WTC11 (cell line): ENCODE measurements around the gene PDE4B. TPM values are rescaled to one million over a fixed set of nuclear protein-coding genes. Genes with fewer than 3 reads are reported as not detected.

Source experiments
- ATAC-seq: fragments of 200-7000 bp; cut with Tn5 transposase; 2 replicates; pipeline ENCODE4 v1.10.0; 2021; ENCODE audit warnings: mild to moderate bottlenecking, moderate library complexity
- CTCF ChIA-PET: fragments of 300-600 bp; sonication (Branson Sonifier 250); formaldehyde crosslinking; loops from one replicate; lab custom pipeline; 2021; ENCODE audit warnings: antibody characterized with exemption; lab: Charles Lee
- POLR2A ChIA-PET: fragments of 350-600 bp; sonication (Branson Sonifier 250); formaldehyde crosslinking; loops from one replicate; lab custom pipeline; 2021; ENCODE audit warnings: antibody characterized with exemption; lab: Charles Lee
- DNase-seq: peaks from one replicate; pipeline ENCODE4 v3.0.0; 2021; ENCODE audit warnings: low spot score
- H3K27ac Mint-ChIP-seq: 2 replicates; pipeline ENCODE4 v1.8.0; 2021; ENCODE audit warnings: mixed read lengths
- H3K27me3 Mint-ChIP-seq: 2 replicates; pipeline ENCODE4 v1.8.0; 2021; ENCODE audit warnings: low read depth, mild to moderate bottlenecking, moderate library complexity, mixed read lengths
- H3K36me3 Mint-ChIP-seq: 2 replicates; pipeline ENCODE4 v1.8.0; 2021; ENCODE audit warnings: mixed read lengths
- H3K4me1 Mint-ChIP-seq: 2 replicates; pipeline ENCODE4 v1.8.0; 2022; ENCODE audit warnings: mixed read lengths
- H3K4me3 Mint-ChIP-seq: 2 replicates; pipeline ENCODE4 v1.8.0; 2021; ENCODE audit warnings: mild to moderate bottlenecking, moderate library complexity, mixed read lengths
- H3K9me3 Mint-ChIP-seq: 2 replicates; pipeline ENCODE4 v1.8.0; 2021; ENCODE audit warnings: mixed read lengths
- E2F1 ChIP-seq: sonication (generic); formaldehyde crosslinking; IDR thresholded peaks from 2 replicates; pipeline ENCODE4 v1.8.0; 2022; ENCODE audit warnings: mild to moderate bottlenecking, missing genetic modification reagents
- EMX1 ChIP-seq: fragments of 250-450 bp; sonication (Bioruptor Pico); IDR thresholded peaks from 2 replicates; pipeline ENCODE4 v1.8.0; 2021; ENCODE audit warnings: mild to moderate bottlenecking
- GRHL2 ChIP-seq: fragments of 250-450 bp; sonication (Bioruptor Pico); IDR thresholded peaks from 2 replicates; pipeline ENCODE4 v1.8.0; 2022; ENCODE audit warnings: mild to moderate bottlenecking, moderate library complexity; ENCODE audit not compliant: insufficient replicate concordance, severe bottlenecking
- JUN ChIP-seq: sonication (generic); formaldehyde crosslinking; IDR thresholded peaks from 2 replicates; pipeline ENCODE4 v1.8.0; 2023; ENCODE audit warnings: mild to moderate bottlenecking, missing genetic modification reagents
- NFATC4 ChIP-seq: fragments of 250-450 bp; sonication (Bioruptor Pico); IDR thresholded peaks from 2 replicates; pipeline ENCODE4 v1.9.0; 2021; ENCODE audit warnings: mild to moderate bottlenecking
- NFYB ChIP-seq: sonication (generic); formaldehyde crosslinking; conservative IDR thresholded peaks from 2 replicates; pipeline ENCODE4 v1.8.0; 2022; ENCODE audit warnings: low read depth, missing genetic modification reagents
- NR1H2 ChIP-seq: sonication (generic); formaldehyde crosslinking; IDR thresholded peaks from 2 replicates; pipeline ENCODE4 v1.9.0; 2021; ENCODE audit warnings: mild to moderate bottlenecking, moderate library complexity, missing genetic modification reagents
- RELA ChIP-seq: sonication (generic); formaldehyde crosslinking; IDR thresholded peaks from 2 replicates; pipeline ENCODE4 v1.8.1; 2022; ENCODE audit warnings: missing genetic modification reagents, mild to moderate bottlenecking, borderline replicate concordance
- STAT6 ChIP-seq: sonication (generic); formaldehyde crosslinking; conservative IDR thresholded peaks from 2 replicates; pipeline ENCODE4 v1.8.1; 2023; ENCODE audit warnings: mild to moderate bottlenecking, low read depth, missing genetic modification reagents, moderate library complexity
- ZNF232 ChIP-seq: sonication (generic); formaldehyde crosslinking; IDR thresholded peaks from 2 replicates; pipeline ENCODE4 v1.8.0; 2022; ENCODE audit warnings: mild to moderate bottlenecking, missing genetic modification reagents
- ZNF263 ChIP-seq: sonication (generic); formaldehyde crosslinking; IDR thresholded peaks from 2 replicates; pipeline ENCODE4 v1.8.1; 2022; ENCODE audit warnings: low read depth, mild to moderate bottlenecking, moderate library complexity, missing genetic modification reagents
- ZNF423 ChIP-seq: fragments of 250-450 bp; sonication (Bioruptor Pico); IDR thresholded peaks from 2 replicates; pipeline ENCODE4 v2.1.2; 2022; ENCODE audit warnings: mild to moderate bottlenecking, moderate library complexity
- total RNA-seq: library from RNA; stranded (reverse); gene quantifications from 3 replicates; pipeline ENCODE4 v1.2.3, GENCODE V29; 2021
- TF ChIP-seq, protein P1 (sequence below): sonication (generic); formaldehyde crosslinking; IDR thresholded peaks from 2 replicates; pipeline ENCODE4 v1.8.1; 2023; ENCODE audit warnings: mild to moderate bottlenecking, missing genetic modification reagents
- TF ChIP-seq, protein P2 (sequence below): fragments of 250-450 bp; sonication (Bioruptor Pico); IDR thresholded peaks from 2 replicates; pipeline ENCODE4 v1.9.0; 2021; ENCODE audit warnings: mild to moderate bottlenecking
- TF ChIP-seq, protein P3 (sequence below): sonication (generic); formaldehyde crosslinking; IDR thresholded peaks from 2 replicates; pipeline ENCODE4 v1.8.0; 2022; ENCODE audit warnings: missing genetic modification reagents
- TF ChIP-seq, protein P4 (sequence below): sonication (generic); formaldehyde crosslinking; IDR thresholded peaks from 2 replicates; pipeline ENCODE4 v1.8.1; 2022; ENCODE audit warnings: low read depth, mild to moderate bottlenecking, moderate library complexity, missing genetic modification reagents, borderline replicate concordance

Gene PDE4B
- total RNA-seq, 1 experiment from 2014 or later: 8.0 TPM

- H3K36me3 Mint-ChIP-seq: peaks cover 25% of the 10 kb centered on the region
- ChIA-PET POLR2A (interaction anchor here (0.6 kb wide), 1 partner anchor 371 kb away, joined by 3 read pairs; no protein-coding TSS in a partner anchor), CTCF (no interaction called here)
- ATAC-seq: no peak
- TF ChIP-seq NFATC4 (CRISPR knock-in tag): no peak
- no peak for TF ChIP-seq ZNF423 (CRISPR knock-in tag)
- TF ChIP-seq E2F1: no peak
- TF ChIP-seq NR1H2 (CRISPR knock-in tag): no peak
- TF ChIP-seq, protein P1, sequence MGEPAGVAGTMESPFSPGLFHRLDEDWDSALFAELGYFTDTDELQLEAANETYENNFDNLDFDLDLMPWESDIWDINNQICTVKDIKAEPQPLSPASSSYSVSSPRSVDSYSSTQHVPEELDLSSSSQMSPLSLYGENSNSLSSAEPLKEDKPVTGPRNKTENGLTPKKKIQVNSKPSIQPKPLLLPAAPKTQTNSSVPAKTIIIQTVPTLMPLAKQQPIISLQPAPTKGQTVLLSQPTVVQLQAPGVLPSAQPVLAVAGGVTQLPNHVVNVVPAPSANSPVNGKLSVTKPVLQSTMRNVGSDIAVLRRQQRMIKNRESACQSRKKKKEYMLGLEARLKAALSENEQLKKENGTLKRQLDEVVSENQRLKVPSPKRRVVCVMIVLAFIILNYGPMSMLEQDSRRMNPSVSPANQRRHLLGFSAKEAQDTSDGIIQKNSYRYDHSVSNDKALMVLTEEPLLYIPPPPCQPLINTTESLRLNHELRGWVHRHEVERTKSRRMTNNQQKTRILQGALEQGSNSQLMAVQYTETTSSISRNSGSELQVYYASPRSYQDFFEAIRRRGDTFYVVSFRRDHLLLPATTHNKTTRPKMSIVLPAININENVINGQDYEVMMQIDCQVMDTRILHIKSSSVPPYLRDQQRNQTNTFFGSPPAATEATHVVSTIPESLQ: no peak
- TF ChIP-seq GRHL2 (CRISPR knock-in tag): no peak
- TF ChIP-seq, protein P2, sequence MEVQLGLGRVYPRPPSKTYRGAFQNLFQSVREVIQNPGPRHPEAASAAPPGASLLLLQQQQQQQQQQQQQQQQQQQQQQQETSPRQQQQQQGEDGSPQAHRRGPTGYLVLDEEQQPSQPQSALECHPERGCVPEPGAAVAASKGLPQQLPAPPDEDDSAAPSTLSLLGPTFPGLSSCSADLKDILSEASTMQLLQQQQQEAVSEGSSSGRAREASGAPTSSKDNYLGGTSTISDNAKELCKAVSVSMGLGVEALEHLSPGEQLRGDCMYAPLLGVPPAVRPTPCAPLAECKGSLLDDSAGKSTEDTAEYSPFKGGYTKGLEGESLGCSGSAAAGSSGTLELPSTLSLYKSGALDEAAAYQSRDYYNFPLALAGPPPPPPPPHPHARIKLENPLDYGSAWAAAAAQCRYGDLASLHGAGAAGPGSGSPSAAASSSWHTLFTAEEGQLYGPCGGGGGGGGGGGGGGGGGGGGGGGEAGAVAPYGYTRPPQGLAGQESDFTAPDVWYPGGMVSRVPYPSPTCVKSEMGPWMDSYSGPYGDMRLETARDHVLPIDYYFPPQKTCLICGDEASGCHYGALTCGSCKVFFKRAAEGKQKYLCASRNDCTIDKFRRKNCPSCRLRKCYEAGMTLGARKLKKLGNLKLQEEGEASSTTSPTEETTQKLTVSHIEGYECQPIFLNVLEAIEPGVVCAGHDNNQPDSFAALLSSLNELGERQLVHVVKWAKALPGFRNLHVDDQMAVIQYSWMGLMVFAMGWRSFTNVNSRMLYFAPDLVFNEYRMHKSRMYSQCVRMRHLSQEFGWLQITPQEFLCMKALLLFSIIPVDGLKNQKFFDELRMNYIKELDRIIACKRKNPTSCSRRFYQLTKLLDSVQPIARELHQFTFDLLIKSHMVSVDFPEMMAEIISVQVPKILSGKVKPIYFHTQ (CRISPR knock-in tag): no peak
- TF ChIP-seq, protein P3, sequence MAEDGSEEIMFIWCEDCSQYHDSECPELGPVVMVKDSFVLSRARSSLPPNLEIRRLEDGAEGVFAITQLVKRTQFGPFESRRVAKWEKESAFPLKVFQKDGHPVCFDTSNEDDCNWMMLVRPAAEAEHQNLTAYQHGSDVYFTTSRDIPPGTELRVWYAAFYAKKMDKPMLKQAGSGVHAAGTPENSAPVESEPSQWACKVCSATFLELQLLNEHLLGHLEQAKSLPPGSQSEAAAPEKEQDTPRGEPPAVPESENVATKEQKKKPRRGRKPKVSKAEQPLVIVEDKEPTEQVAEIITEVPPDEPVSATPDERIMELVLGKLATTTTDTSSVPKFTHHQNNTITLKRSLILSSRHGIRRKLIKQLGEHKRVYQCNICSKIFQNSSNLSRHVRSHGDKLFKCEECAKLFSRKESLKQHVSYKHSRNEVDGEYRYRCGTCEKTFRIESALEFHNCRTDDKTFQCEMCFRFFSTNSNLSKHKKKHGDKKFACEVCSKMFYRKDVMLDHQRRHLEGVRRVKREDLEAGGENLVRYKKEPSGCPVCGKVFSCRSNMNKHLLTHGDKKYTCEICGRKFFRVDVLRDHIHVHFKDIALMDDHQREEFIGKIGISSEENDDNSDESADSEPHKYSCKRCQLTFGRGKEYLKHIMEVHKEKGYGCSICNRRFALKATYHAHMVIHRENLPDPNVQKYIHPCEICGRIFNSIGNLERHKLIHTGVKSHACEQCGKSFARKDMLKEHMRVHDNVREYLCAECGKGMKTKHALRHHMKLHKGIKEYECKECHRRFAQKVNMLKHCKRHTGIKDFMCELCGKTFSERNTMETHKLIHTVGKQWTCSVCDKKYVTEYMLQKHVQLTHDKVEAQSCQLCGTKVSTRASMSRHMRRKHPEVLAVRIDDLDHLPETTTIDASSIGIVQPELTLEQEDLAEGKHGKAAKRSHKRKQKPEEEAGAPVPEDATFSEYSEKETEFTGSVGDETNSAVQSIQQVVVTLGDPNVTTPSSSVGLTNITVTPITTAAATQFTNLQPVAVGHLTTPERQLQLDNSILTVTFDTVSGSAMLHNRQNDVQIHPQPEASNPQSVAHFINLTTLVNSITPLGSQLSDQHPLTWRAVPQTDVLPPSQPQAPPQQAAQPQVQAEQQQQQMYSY: no peak
- no peak for TF ChIP-seq NFYB (CRISPR knock-in tag)
- H3K4me1 Mint-ChIP-seq: no peaks in the 10 kb centered on the region
- DNase-seq: no peak
- H3K27ac Mint-ChIP-seq: no peak overlapping the region
- H3K4me3 Mint-ChIP-seq: no peak overlapping the region
- H3K27me3 Mint-ChIP-seq: peaks cover 8% of the 10 kb centered on the region
- peaks cover 28% of the 10 kb centered on the region for H3K9me3 Mint-ChIP-seq
These were observed 186.7 kb downstream of the PDE4B start for GRCh38 chr1:65979136-65980044.

DNA sequence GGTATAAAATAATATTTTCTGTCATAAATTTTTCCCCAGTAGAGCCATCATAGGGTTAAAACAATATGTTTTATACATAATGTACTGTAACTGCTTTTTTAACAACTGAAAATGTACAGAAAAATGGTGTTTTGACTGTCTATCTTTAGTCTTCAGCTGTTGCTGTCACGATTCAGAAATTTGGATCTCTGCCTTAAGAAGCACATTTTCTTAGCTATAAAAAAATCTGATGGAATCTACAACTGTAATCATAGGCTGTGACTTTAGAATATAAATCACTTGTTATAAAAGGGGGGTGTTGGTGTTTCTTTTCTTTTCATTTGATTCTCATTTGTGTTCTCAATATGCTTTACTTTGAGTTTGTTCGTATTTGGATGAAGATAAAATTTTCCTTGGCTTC lies 187.5 kb downstream of the PDE4B start:
- Mint-ChIP-seq H3K9me3 (peaks cover 20% of the 10 kb centered on the region), H3K4me1 (no peaks in the 10 kb centered on the region), H3K27me3 (peaks cover 6% of the 10 kb centered on the region; the same call in 1 of the 2 replicates), H3K4me3 (no peak overlapping the region), H3K36me3 (peaks cover 19% of the 10 kb centered on the region), H3K27ac (no peak overlapping the region)
- no peak for DNase-seq
- ChIA-PET CTCF (no interaction called here), POLR2A (no interaction called here)
- no peak for ATAC-seq
- TF ChIP-seq, protein P4, sequence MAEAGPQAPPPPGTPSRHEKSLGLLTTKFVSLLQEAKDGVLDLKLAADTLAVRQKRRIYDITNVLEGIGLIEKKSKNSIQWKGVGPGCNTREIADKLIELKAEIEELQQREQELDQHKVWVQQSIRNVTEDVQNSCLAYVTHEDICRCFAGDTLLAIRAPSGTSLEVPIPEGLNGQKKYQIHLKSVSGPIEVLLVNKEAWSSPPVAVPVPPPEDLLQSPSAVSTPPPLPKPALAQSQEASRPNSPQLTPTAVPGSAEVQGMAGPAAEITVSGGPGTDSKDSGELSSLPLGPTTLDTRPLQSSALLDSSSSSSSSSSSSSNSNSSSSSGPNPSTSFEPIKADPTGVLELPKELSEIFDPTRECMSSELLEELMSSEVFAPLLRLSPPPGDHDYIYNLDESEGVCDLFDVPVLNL (CRISPR knock-in tag): no peak
- no peak for TF ChIP-seq JUN
- no peak for TF ChIP-seq ZNF263 (CRISPR knock-in tag)
- TF ChIP-seq NR1H2 (CRISPR knock-in tag): no peak
- TF ChIP-seq NFYB (CRISPR knock-in tag): no peak
- TF ChIP-seq EMX1 (CRISPR knock-in tag): no peak
- TF ChIP-seq, protein P2 (CRISPR knock-in tag): no peak
- TF ChIP-seq ZNF232: no peak
- TF ChIP-seq RELA (CRISPR knock-in tag): no peak
- TF ChIP-seq STAT6 (CRISPR knock-in tag): no peak
